Skin epidermis (tissue), 12 donors: ENCODE results near the gene SKIDA1.

Source experiments
- H3K27ac ChIP-seq, 21 experiments: fragments of 200-600 bp; sonication (generic) in 11 of 21; one replicate each; pipeline ENCODE4 v1.5.0; 2020; ENCODE audit warnings: mild to moderate bottlenecking in 3 of 21, inconsistent platforms in 2 of 21, moderate library complexity in 2 of 21
- H3K4me3 ChIP-seq, 7 experiments: fragments of 200-600 bp; sonication (generic) in 2 of 7; one replicate each; pipeline ENCODE4 v1.5.0; 2020; ENCODE audit warnings: inconsistent platforms in 2 of 7, mild to moderate bottlenecking in 2 of 7, moderate library complexity in 1 of 7

The SKIDA1 gene

DNA sequence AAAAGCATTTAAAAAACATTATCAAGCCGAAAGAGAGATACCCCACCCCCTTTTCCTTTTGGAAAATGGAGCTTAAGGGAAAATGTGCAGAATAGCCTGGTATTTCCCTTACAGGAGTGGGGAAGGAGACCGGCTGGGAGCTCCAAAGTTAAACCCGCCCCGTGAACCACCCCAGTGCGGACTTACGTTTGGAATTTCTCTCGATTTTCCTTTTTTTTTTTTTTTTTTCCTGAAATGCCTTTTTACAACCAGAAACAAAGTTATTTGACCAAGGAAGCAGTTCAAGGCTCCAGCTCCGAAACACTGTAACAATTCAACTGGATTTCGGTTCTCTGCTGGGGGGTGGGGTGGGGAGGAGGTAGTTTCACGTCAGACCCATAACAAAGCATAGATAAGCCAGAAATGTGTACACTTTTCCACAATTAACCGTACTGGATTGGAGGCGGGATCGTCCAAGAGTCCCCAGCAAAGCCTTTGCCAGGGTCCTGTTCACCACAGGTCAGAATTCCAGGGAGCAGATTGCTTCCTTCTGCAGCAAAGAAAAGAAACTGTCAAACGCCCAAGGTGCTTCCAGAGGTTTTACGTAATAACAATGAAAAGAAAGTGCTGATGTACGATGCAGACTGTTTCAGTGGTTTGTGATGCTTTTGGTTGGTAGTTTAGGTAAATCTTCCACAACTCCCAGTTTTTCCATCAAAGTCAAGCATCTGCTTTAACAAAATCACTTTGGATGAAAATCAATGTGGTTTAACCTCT is 6.7 kb downstream of the SKIDA1 start:
- H3K27ac ChIP-seq, result peak overlapping the region in 20 of 21 experiments; percentile 35 to 92 (median 72)

DNA sequence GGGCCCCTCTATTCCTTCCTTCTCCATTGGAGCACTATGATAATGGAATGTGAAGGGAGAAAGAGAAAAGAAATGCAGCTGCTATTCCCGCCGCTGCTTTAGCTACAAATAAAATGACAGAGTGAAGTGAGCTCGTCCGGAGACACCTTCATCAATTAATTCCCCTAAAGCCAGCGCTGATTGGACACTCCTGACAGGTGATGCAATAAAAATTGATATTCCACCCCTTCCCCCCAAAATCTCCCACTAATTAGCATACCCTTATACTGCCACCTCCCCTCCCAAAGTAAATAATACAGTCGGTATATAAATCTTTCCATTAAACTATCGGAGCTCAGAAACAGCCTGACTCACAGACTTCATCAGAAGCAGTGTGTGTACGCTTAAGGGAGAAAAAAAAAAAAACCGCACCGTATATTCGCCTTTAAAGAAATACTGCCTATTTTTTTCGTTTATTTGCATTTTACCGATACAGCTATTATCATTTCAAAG is 7.3 kb downstream of the SKIDA1 start:
- H3K27ac ChIP-seq, result peak overlapping the region in 19 of 21 experiments; percentile 35 to 92 (median 72)

More for the DNA sequence above, 6.7 kb downstream of the SKIDA1 start:
- peak overlapping the region; percentile 46 to 65 (median 56) for H3K4me3 ChIP-seq

DNA sequence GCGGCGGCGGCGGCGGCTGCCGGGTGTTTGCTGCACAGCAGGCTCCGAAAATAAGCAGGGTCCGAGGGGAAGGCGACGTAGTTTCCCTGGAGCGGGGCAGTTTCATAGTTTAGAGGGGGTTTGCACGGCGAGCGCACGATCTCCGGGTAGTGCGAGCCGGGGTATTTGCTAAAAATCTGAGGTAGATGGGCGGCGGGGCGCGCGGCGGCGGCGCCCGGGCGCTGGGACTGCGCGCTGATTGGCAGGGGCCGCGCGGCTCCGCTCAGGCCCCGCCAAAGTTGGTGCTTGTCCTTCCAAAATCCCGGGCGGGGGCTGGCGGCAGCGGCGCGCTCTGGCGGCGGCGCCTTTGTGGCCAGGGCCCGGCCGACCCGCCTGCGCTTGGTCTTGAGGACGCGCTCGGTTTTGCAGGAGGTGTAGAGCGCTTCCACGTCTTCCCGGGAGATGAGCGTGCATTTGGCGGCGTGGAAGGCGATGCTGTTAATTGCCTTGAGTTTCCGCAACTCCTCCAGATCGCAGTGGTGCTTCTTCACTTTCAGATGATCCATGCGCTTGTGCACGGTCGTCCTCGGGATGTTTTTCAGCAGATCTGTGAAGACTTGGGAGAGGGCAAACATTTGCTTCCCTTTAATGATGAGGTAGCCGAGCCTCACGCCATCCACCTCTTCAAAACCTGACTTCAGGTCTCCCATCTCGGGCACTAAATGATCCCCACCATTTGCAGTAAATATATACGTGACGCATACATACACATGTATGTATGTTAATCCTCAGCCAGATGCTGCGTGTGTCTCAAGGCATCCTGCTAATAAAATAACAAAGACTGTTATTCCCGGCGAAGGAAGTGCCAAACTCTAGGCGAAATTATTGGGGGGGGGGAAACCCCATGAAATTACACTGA is 8.1 kb downstream of the SKIDA1 start:
- Histone ChIP-seq H3K4me3 (peak overlapping the region; percentile 46 to 65 (median 56)), H3K27ac (peak overlapping the region in 20 of 21 experiments; percentile 11 to 92 (median 74))

More for the DNA sequence above, 7.3 kb downstream of the SKIDA1 start:
- H3K4me3 ChIP-seq, result peak overlapping the region; percentile 46 to 65 (median 56)

DNA sequence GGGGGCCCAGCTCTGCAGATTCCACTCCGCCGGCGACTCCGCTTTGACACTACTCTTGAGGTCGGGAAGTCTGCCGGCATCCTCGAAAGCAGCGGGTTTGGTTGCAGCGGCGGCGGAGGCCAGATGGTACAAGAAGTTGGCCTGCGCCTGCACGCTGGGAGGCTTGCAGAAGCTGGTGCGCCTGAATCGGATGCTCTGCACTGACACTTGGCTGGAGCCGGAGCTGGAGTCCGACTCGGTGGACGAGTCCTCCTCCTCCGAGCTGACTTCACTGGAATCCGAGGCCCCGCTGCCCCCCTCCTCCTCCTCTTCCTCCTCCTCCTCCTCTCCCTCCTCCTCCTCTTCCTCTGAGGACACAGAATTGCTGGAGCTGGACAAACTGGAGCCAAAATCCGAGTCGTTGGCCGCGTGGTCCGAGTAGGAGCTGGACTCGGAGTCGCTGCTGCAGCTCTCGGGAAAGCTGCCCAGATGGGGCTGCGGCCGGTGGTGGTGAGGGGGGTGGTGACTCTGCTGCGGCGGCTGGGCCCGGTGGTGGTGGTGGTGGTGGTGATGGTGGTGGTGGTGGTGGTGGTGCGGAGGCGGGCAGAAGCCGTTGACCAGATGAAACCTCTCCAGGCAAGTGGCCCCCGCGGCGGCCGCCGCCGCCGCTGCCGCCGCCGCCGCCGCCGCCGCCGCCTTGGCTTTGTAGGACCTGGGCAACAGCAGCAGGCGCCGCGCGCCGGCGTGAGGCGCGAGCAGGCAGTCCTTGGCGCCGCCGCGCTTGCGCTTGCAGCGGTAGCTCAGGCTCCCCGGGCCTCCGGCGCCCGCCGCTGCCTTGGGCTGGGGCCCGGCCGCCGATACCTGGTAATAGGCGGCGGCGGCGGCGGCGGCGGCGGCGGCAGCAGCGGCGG is 9.0 kb downstream of the SKIDA1 start:
- H3K27ac ChIP-seq, result peak overlapping the region in 15 of 21 experiments; percentile 35 to 92 (median 81)
- H3K4me3 ChIP-seq, result peak overlapping the region; percentile 46 to 65 (median 56)

DNA sequence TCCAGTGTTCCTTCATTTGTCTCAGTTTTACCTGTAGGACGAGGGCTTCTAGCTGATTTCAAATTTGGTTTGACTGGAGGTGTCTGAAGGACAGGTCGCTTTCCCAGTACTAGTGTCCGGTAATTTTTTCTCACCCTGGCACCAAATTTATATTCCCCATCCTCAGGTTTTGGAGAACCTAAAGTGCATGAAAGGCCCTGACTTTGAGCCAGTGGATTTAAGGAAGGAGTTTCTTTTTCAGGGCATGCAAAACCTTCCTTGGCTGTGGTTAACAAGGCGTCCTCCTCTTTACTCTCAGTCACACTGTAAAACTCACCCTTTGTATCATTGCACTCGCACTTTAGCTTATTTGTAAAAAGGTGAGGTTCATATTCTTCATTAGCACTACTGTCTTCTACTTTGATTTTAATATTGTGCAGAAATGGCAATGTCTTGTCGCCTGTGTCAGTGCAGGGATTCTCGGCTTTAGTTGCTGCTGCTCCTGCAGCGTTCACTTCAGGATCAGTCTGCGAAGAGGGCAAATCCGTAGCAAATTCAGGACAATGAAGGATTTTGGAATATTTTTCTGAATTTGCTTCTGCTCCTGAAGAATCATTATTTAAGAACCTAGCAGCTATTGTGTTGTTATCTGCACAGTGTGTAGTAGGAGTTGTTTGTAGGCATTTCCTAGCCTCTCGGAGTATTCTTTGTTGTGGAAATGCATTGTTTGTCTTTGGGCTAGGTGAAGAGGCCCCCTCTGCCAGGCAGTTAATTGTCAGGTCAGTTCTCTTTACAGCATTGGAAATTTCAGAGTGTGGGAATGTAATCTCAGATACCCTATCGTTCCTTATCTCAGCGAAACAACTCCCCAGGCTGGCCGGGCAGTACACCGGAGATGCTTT is 9.9 kb downstream of the SKIDA1 start:
- Histone ChIP-seq H3K27ac (peak overlapping the region in 13 of 21 experiments; percentile 2 to 92 (median 81)), H3K4me3 (peak overlapping the region; percentile 34 to 65 (median 56))

DNA sequence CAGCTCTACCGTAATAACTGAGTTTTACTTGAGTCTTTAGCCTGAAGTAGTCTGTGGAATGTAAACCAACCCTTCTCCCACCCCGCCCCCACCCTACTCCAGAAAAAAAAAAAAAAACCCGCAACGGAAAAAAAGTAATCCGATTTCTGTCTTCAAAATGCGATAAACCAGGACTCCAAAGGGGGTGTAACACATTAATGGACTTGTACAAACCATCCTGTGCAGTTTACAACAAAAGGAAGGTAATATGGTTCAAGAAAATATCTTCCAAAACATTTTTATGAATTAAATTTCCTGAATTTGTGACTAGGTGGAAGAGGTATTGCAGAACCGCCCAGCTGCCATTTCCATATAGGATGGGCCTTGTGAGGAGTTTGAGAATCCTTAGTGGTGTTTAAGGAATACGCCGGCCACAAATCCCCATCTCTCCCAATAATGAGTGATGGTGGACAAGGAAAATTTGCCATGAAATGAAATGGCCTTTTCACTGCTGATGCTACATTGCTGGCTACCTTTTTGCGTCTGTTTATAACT is 10.6 kb downstream of the SKIDA1 start:
- H3K27ac ChIP-seq, result peak overlapping the region in 4 of 21 experiments; percentile 14 to 87 (median 28)
- H3K4me3 ChIP-seq, result peak overlapping the region in 3 of 7 experiments; percentile 58 to 65 (median 64)

DNA sequence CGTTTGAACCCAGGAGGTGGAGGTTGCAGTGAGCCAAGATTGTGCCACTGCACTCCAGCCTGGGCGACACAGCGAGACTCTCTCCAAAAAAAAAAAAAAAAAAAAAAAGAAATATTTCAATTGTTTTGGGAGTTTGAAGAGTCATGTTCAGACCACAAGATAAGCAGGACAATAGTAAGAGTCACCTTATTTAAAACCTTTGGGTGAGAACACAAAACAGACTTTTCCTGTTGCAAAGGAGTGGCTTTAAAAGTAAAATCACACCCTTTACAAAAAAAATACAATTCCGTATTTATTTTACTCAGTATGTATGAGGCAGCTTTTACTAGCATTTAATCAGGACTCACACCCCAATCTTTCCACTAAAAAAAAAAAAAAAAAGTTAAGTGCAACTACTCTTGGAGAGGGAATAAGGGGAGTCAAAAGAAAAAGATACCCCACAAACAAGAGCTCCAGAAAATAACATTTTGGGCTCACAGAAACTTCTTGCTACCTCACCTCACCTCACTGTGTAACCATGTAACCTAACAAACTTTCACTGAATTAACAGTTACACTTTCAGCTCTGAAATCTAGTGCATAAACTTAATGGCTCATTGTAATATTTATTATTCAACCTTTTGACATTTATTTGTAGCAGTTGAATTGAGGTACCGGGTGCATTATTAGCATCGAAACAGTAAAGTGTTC is 11.2 kb downstream of the SKIDA1 start:
- Histone ChIP-seq H3K27ac (peak overlapping the region in 1 of 21 experiments; percentile 39), H3K4me3 (peak overlapping the region in 1 of 7 experiments; percentile 64)

DNA sequence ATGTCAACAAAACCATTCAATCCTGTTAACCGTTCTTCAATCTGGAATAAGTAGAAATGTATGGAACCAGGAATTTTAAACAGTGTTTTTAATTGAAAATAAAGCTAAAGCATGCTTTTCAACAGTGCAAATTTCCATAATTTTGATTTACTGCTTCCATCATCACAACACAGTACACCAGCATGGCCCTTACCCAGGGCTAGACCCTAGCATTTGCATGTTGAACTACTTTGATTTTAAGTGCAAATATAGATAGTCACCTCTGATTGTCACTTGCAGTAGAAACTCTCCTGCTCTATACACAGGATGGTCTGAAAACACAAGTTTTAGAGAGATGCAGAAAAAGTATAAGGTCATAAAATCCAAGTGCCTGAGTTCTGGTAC is 12.1 kb downstream of the SKIDA1 start:
- H3K27ac ChIP-seq, result peak overlapping the region in 1 of 21 experiments; percentile 10
- H3K4me3 ChIP-seq, result no peak overlapping the region

DNA sequence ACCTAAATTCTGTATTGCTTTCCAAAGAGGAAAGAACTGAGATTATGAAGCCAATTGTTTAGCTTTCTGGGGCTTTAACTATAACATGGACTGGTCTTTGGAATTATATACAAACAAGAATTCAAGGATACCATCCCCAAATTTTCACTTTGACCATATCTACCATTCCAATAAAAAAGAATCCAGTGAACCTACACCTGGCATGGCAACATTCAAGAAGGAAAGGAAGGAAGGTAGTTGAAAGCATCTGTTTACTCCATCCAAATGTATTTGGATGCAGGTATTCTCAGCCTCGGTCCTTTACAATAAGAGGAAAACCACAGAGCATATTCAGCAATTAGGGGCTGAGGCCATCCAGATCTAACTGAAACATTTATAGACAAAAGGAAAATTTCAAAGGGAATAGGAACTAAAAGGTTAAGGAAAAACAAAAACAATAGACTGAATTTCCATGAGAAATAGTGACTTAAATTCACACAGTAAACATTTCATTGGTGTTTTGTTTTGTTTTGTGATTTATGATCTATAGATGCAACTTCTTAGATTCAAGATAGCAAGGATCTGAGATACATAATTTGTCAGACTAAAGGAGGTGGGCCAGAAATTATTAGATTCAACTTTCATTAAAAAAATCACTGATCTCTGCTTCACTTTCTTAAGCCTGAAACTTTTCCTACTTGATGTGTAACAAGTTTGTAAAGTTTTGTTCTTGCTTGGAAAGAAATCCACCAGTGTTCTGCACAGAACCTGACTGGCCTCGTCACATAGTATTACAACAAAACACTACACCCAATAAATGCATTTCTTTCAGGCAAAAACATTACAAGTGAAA is 12.7 kb downstream of the SKIDA1 start:
- no peak overlapping the region for H3K4me3 ChIP-seq
- peak overlapping the region in 1 of 21 experiments; percentile 10 for H3K27ac ChIP-seq

DNA sequence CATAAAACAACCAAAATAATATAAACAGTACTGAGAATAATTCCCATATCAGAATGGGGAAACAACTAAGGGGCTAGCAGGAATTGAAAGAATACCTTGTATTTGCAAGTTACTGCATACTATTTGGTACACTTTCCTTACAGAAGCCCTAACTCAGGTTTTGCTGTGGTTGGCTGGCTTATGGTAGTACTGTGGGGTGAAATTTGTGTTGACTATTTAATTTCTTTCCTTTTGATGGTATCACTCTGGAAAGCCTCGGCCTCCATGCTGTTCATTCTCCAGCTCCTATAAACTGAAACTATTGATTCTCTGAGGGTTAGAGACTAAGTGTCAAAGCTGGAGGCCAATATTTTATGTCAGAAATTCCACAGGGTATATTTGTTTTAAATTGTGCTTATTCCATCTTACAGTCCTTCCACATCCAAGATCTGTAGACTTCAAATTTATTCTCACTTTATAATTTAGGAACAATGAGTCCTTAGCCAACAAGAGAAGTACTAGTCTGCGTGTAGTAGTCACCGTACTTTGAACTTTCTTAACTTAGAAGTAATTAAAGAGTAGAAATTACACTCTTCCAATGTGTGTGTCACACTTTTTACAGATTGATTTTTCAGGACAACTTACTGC is 13.4 kb downstream of the SKIDA1 start:
- H3K27ac ChIP-seq, result peak overlapping the region in 1 of 21 experiments; percentile 48
- no peak overlapping the region for H3K4me3 ChIP-seq

DNA sequence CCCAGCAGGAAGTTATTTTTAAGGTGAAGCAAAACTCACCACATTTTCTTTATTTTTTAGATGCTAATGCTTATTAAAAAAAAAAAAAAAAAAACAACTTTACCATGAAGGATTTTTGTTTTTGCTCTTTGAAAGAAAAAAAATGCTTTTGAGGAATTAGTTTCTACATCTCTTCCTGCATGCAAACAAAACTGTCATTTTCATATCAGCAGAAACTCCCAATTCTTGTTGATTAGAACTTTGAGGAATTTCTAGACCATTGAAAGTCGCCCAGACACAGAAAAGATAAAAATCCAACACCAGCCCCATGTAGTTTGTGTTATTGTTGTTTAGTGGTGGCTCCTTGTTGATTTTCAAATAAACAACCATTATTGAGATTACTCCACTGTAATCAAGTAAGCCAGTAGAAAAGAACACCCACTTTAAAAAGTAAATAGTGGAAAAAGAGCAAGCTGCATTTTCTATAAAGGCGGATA is 14.3 kb downstream of the SKIDA1 start:
- Histone ChIP-seq H3K27ac (no peak overlapping the region), H3K4me3 (no peak overlapping the region)

DNA sequence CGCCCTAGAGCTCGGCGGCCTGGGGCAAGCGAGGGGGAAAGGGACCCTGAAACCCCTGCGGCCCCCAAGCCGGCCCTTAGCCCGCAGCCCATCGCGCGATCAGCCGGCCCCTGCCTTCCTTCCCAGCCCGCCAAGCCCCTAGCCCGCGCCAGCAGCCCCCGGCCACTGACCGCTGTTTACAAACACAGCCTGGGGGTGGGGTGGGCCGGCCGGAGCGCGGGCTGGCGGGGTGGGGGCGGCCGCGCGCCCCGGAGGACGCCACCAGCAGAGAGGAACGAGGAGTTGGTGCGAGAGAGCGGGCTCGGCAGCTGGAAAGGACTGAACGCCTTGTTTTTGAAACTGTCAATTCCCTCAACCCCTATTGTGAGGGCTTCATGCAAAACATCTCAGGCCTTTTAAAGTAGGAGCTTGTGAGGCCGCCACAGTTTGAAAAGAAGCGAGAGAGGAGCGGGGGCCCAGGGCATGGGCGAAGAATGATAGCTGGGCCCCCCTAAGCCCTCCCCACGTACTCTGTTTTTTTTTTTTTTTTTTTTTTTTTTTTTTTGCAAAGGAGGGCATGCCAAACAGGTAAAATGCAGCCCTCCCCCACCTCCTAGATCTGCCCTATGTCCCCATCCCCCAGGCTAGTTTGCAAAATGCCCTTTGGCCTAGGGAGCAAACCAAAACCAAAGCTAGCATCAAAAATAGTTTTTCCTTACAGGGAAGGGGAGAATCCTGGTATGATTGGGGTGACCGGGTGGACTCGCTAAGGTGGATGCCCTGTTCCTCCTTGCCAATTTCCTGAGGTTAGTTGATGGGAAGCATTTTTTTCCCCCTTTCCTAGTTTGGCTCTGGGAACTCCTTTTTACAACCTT is 15.0 kb downstream of the SKIDA1 start:
- peak overlapping the region; percentile 7 to 49 (median 29) for H3K4me3 ChIP-seq
- peak overlapping the region in 16 of 21 experiments; percentile 15 to 81 (median 65) for H3K27ac ChIP-seq

DNA sequence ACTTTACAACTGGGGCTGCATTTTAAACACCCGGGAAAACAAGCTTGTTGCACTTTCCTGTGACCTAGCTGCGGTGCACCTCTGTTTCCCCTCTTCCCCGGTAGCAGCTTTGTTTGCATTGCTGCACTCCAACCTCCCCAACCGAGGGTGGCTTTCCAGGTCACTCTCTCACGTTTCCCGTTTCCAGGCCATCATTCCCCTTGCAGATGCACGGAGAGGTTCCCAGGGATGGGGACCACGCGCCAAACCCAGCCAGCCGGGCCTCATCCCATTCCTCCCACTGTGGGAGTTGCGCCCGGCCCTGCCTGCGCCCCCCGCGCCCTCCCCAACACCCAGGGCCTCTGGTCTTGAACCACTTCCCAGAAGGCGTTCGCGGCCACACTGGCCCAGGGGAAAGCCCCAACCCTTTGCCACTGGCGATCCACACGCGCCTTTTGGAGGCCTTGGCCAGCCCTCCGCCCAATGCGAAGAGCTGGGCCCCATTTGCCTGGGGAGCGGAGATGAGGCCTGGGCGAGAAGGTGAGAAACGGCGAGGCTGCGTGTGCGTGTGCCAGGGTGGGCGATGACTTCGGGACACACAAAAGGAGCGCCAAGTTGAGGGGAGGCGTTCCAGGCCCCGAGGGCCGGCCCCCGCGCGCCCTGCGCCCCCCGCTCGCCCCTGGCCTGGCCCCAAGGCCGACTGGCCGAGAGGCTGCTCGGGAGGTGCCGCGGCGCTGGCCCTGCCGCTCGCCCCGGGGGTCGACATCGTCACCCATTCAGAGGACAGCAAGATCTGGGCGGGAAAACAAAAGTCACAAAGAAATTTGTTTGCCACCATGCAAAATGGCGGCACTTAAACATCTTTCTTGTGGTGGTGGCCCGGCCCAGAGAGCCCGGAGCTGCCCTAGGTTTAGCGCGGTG is 15.9 kb downstream of the SKIDA1 start:
- Histone ChIP-seq H3K4me3 (peak overlapping the region; percentile 7 to 49 (median 29)), H3K27ac (peak overlapping the region in 16 of 21 experiments; percentile 15 to 81 (median 65))
